ENCODE results near the gene SLC9A9. TPM values are rescaled to one million over a fixed set of nuclear protein-coding genes. Genes with fewer than 3 reads are reported as not detected.
A peak's percentile ranks its signal among the peaks of the same experiment; 100 is the strongest.

Gene SLC9A9
- total and polyA plus RNA-seq, 9 of the 15 experiments (the other 6 are each of a cell fraction or from before 2014, with no cell fraction given) = 0.03 to 0.13 TPM; not detected in 7

- WGBS (ENCODE audit: insufficient coverage, low coverage, missing lambda C conversion rate) = 10% methylated on average over 1 of the region's 1 CpG
- ChIA-PET POLR2A (interaction anchor here (0.9 kb wide), 1 partner anchor 207 kb away, joined by 4 read pairs; no protein-coding TSS in a partner anchor), CTCF (ENCODE audit: low intra/inter-chr PET ratio) (interaction anchor here (0.9 kb wide), 1 partner anchor 210 kb away, joined by 4 read pairs; no protein-coding TSS in a partner anchor)
- in situ Hi-C loops (cut with MboI) = no loop called here
- Histone ChIP-seq H3K4me2 (ENCODE audit: insufficient read depth, low read length) (no peak overlapping the region), H2AFZ (ENCODE audit: low read depth, low read length) (peak overlapping the region; percentile 63; the same call in 1 of the 2 replicates), H3K79me2 (ENCODE audit: control insufficient read depth, insufficient read depth, low read length) (no peaks in the 10 kb centered on the region), H3K36me3 (ENCODE audit: control insufficient read depth, insufficient read depth, low read length) (no peaks in the 10 kb centered on the region), H3K9me1 (ENCODE audit: control insufficient read depth, insufficient read depth, low read length) (no peaks in the 10 kb centered on the region), H3K9ac (ENCODE audit: insufficient read depth in 1 of 2, low read depth in 2 of 2, low read length in 2 of 2) (no peak overlapping the region), H3K4me1 (replicated peaks in 1 of 2; ENCODE audit: control insufficient read depth in 2 of 2, insufficient read depth in 2 of 2, low read length in 2 of 2) (no peaks in the 10 kb centered on the region), H3K4me3 (no peak overlapping the region), H4K20me1 (replicated peaks; ENCODE audit: control insufficient read depth, insufficient read depth, low read length) (no peaks in the 10 kb centered on the region), H3K27me3 (ENCODE audit: control insufficient read depth in 2 of 2, insufficient read depth in 2 of 2, low read length in 2 of 2) (no peaks in the 10 kb centered on the region), H3K9me3 (replicated peaks; ENCODE audit: control insufficient read depth, insufficient read depth, low read depth, low read length) (no peaks in the 10 kb centered on the region), H3K27ac (ENCODE audit: extremely low read depth, low read depth, low read length) (no peak overlapping the region)
- FAIRE-seq (no peak), ATAC-seq (no peak), DNase-seq (ENCODE audit: extremely low read depth in 1 of 4, low spot score in 3 of 4) (no peak)
- intact Hi-C loops (cut with micrococcal nuclease) = loop anchor here (1.0 kb wide), 1 partner anchor 211 kb away; no protein-coding TSS in a partner anchor
- TF ChIP-seq CBX2 (IDR thresholded peaks at IDR 0.05; ENCODE audit: insufficient read depth, low read length, poor library complexity, severe bottlenecking) (no peak), HDAC8 (tag; IDR thresholded peaks at IDR 0.05) (no peak), EGR1 (conservative IDR thresholded peaks at IDR 0.05) (no peak), KAT2B (IDR thresholded peaks at IDR 0.05; ENCODE audit: low read depth, low read length) (no peak), GMEB1 (CRISPR knock-in tag; IDR thresholded peaks at IDR 0.05) (no peak), PRPF4 (IDR thresholded peaks at IDR 0.05; ENCODE audit: insufficient read depth, low read depth, low read length, poor library complexity, severe bottlenecking) (no peak), ZNF24 (IDR thresholded peaks at IDR 0.05) (no peak), ASH1L (IDR thresholded peaks at IDR 0.05; ENCODE audit: borderline replicate concordance, low read depth, partially characterized antibody) (no peak)
- BruUV-seq (replicated peaks) = no TSS peak
These were observed 204.4 kb downstream of the SLC9A9 start for GRCh38 chr3:143643905-143644304.
